Measurements from ENCODE around the gene ATM. TPM values are rescaled to one million over a fixed set of nuclear protein-coding genes. Genes with fewer than 3 reads are reported as not detected.
"Not testable (repeated sequence)": the region's sequence is repeated elsewhere in the genome, so short reads cannot be mapped to it uniquely, and the experiment has no call there.

The ATM gene
- total RNA-seq, 1 experiment from 2014 or later, result 17.7 TPM

GRCh38 chr11:108345767-108346166, 122.9 kb downstream of the ATM start:
- Histone ChIP-seq H3K27me3 (ENCODE audit: control insufficient read depth, insufficient read depth, low read length) (no peaks in the 10 kb centered on the region), H3K36me3 (replicated peaks; ENCODE audit: control insufficient read depth, insufficient read depth, low read length) (peaks cover 2% of the 10 kb centered on the region; the same call in 1 of the 2 replicates)
- no peak for DNase-seq

GRCh38 chr11:108346451-108346850, 123.6 kb downstream of the ATM start:
- H3K27me3 ChIP-seq (ENCODE audit: control insufficient read depth, insufficient read depth, low read length), result no peaks in the 10 kb centered on the region
- no peak overlapping the region for H3K4me3 ChIP-seq (ENCODE audit: insufficient read depth, low read depth, low read length)
- peaks cover 2% of the 10 kb centered on the region; the same call in 1 of the 2 replicates for H3K36me3 ChIP-seq (replicated peaks; ENCODE audit: control insufficient read depth, insufficient read depth, low read length)
- DNase-seq, result no peak

More at GRCh38 chr11:108345767-108346166, 122.9 kb downstream of the ATM start:
- no peak overlapping the region for H3K4me3 ChIP-seq (ENCODE audit: insufficient read depth, low read depth, low read length)

GRCh38 chr11:108351468-108351867, 128.6 kb downstream of the ATM start:
- Histone ChIP-seq H3K36me3 (replicated peaks; ENCODE audit: control insufficient read depth, insufficient read depth, low read length) (peaks cover 9% of the 10 kb centered on the region), H3K27me3 (ENCODE audit: control insufficient read depth, insufficient read depth, low read length) (no peaks in the 10 kb centered on the region), H3K4me3 (ENCODE audit: insufficient read depth, low read depth, low read length) (no peak overlapping the region)
- no peak for DNase-seq

- Histone ChIP-seq H3K36me3 (replicated peaks; ENCODE audit: control insufficient read depth, insufficient read depth, low read length) (peaks cover 2% of the 10 kb centered on the region), H3K4me3 (ENCODE audit: insufficient read depth, low read depth, low read length) (no peak overlapping the region), H3K27me3 (ENCODE audit: control insufficient read depth, insufficient read depth, low read length) (no peaks in the 10 kb centered on the region)
- no peak for DNase-seq
Observed at GRCh38 chr11:108364159-108364558, 141.3 kb downstream of the ATM start.

- DNase-seq, result no peak
- H3K4me3 ChIP-seq (ENCODE audit: insufficient read depth, low read depth, low read length), result no peak overlapping the region
- H3K36me3 ChIP-seq (replicated peaks; ENCODE audit: control insufficient read depth, insufficient read depth, low read length), result peaks cover 2% of the 10 kb centered on the region
- H3K27me3 ChIP-seq (ENCODE audit: control insufficient read depth, insufficient read depth, low read length), result no peaks in the 10 kb centered on the region
Observed at GRCh38 chr11:108368134-108368533, 145.3 kb downstream of the ATM start.

- Histone ChIP-seq H3K4me3 (ENCODE audit: insufficient read depth, low read depth, low read length) (no peak overlapping the region), H3K27me3 (ENCODE audit: control insufficient read depth, insufficient read depth, low read length) (no peaks in the 10 kb centered on the region), H3K36me3 (replicated peaks; ENCODE audit: control insufficient read depth, insufficient read depth, low read length) (peaks cover 2% of the 10 kb centered on the region)
- no peak for DNase-seq
Observed at GRCh38 chr11:108369064-108369463, 146.2 kb downstream of the ATM start.

GRCh38 chr11:108370315-108370714, 147.4 kb downstream of the ATM start:
- H3K36me3 ChIP-seq (replicated peaks; ENCODE audit: control insufficient read depth, insufficient read depth, low read length), result no peaks in the 10 kb centered on the region; the same call in 1 of the 2 replicates
- H3K4me3 ChIP-seq (ENCODE audit: insufficient read depth, low read depth, low read length), result no peak overlapping the region
- DNase-seq, result no peak
- no peaks in the 10 kb centered on the region for H3K27me3 ChIP-seq (ENCODE audit: control insufficient read depth, insufficient read depth, low read length)

GRCh38 chr11:108370990-108371389, 148.1 kb downstream of the ATM start:
- Histone ChIP-seq H3K27me3 (ENCODE audit: control insufficient read depth, insufficient read depth, low read length) (no peaks in the 10 kb centered on the region), H3K36me3 (replicated peaks; ENCODE audit: control insufficient read depth, insufficient read depth, low read length) (no peaks in the 10 kb centered on the region; the same call in 1 of the 2 replicates)

GRCh38 chr11:108373505-108373904, 150.6 kb downstream of the ATM start:
- H3K4me3 ChIP-seq (ENCODE audit: insufficient read depth, low read depth, low read length); H3K36me3 ChIP-seq (replicated peaks; ENCODE audit: control insufficient read depth, insufficient read depth, low read length); DNase-seq; H3K27me3 ChIP-seq (ENCODE audit: control insufficient read depth, insufficient read depth, low read length): not testable (repeated sequence)

More at GRCh38 chr11:108370990-108371389, 148.1 kb downstream of the ATM start:
- no peak overlapping the region for H3K4me3 ChIP-seq (ENCODE audit: insufficient read depth, low read depth, low read length)
- DNase-seq, result no peak

- DNase-seq, result no peak
- H3K4me3 ChIP-seq (ENCODE audit: insufficient read depth, low read depth, low read length), result no peak overlapping the region
Observed at GRCh38 chr11:108388576-108388975, 165.7 kb downstream of the ATM start.

GRCh38 chr11:108392353-108392752, 169.5 kb downstream of the ATM start:
- no peak overlapping the region for H3K4me3 ChIP-seq (ENCODE audit: insufficient read depth, low read depth, low read length)
- no peak for DNase-seq

More at GRCh38 chr11:108388576-108388975, 165.7 kb downstream of the ATM start:
- Histone ChIP-seq H3K36me3 (replicated peaks; ENCODE audit: control insufficient read depth, insufficient read depth, low read length) (no peaks in the 10 kb centered on the region), H3K27me3 (ENCODE audit: control insufficient read depth, insufficient read depth, low read length) (no peaks in the 10 kb centered on the region)

GRCh38 chr11:108393046-108393445, 170.2 kb downstream of the ATM start:
- no peak overlapping the region for H3K4me3 ChIP-seq (ENCODE audit: insufficient read depth, low read depth, low read length)
- DNase-seq, result no peak
- H3K36me3 ChIP-seq (replicated peaks; ENCODE audit: control insufficient read depth, insufficient read depth, low read length), result no peaks in the 10 kb centered on the region
- no peaks in the 10 kb centered on the region for H3K27me3 ChIP-seq (ENCODE audit: control insufficient read depth, insufficient read depth, low read length)

More at GRCh38 chr11:108392353-108392752, 169.5 kb downstream of the ATM start:
- Histone ChIP-seq H3K36me3 (replicated peaks; ENCODE audit: control insufficient read depth, insufficient read depth, low read length) (no peaks in the 10 kb centered on the region), H3K27me3 (ENCODE audit: control insufficient read depth, insufficient read depth, low read length) (no peaks in the 10 kb centered on the region)

- Histone ChIP-seq H3K4me3 (ENCODE audit: insufficient read depth, low read depth, low read length) (no peak overlapping the region), H3K27me3 (ENCODE audit: control insufficient read depth, insufficient read depth, low read length) (no peaks in the 10 kb centered on the region), H3K36me3 (replicated peaks; ENCODE audit: control insufficient read depth, insufficient read depth, low read length) (no peaks in the 10 kb centered on the region)
- DNase-seq, result no peak
Observed at GRCh38 chr11:108394744-108395284, 171.9 kb downstream of the ATM start.

- not testable (repeated sequence) for H3K4me3 ChIP-seq (ENCODE audit: insufficient read depth, low read depth, low read length); H3K27me3 ChIP-seq (ENCODE audit: control insufficient read depth, insufficient read depth, low read length); H3K36me3 ChIP-seq (replicated peaks; ENCODE audit: control insufficient read depth, insufficient read depth, low read length); DNase-seq
Observed at GRCh38 chr11:108396672-108397071, 173.8 kb downstream of the ATM start.

- no peaks in the 10 kb centered on the region for H3K36me3 ChIP-seq (replicated peaks; ENCODE audit: control insufficient read depth, insufficient read depth, low read length)
- no peaks in the 10 kb centered on the region for H3K27me3 ChIP-seq (ENCODE audit: control insufficient read depth, insufficient read depth, low read length)
- no peak overlapping the region for H3K4me3 ChIP-seq (ENCODE audit: insufficient read depth, low read depth, low read length)
- DNase-seq, result no peak
Observed at GRCh38 chr11:108398439-108398838, 175.6 kb downstream of the ATM start.

- no peak overlapping the region for H3K4me3 ChIP-seq (ENCODE audit: insufficient read depth, low read depth, low read length)
- no peak for DNase-seq
- H3K27me3 ChIP-seq (ENCODE audit: control insufficient read depth, insufficient read depth, low read length), result no peaks in the 10 kb centered on the region
- no peaks in the 10 kb centered on the region for H3K36me3 ChIP-seq (replicated peaks; ENCODE audit: control insufficient read depth, insufficient read depth, low read length)
Observed at GRCh38 chr11:108402241-108402640, 179.4 kb downstream of the ATM start.
